COLO668 (cell line): ENCODE measurements around the gene DPEP1.
A peak's percentile ranks its signal among the peaks of the same experiment; 100 is the strongest.
"Not testable (repeated sequence)": the region's sequence is repeated elsewhere in the genome, so short reads cannot be mapped to it uniquely, and the experiment has no call there.

Source experiments
- DNase-seq: peaks from one replicate; lab custom pipeline; 2025; ENCODE audit not compliant: unreplicated experiment; lab: John Stamatoyannopoulos, UW

DPEP1 gene

DNA sequence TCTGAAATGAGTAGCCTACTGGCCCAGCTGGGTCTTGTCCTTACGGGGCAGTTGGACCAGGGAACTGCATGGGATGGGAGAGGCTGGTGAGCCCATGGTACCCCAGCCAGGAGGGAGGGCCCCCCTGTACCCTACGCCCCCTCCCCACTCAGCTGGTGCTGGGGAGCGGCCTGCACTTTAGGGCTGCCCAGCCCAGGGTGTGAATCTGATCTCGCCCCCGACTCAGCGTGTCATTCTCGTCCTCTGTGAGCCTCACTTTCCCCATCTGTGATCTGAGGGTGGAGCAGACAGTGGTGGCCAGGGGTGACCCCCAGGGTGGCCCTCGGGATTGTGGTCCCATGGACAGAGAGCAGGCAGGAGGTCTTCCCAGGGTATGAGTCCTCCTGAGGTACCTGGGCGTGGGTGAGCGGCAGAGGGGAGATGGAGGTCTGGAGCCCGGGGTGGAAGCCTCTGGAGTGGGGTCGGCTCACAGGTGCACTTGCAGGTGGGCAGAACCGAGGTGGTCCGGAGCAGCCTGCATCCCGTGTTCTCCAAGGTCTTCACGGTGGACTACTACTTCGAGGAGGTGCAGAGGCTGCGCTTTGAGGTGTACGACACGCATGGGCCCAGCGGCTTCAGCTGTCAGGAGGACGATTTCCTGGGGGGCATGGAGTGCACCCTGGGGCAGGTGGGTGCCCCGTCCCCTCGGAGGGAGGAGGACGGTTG, 36.2 kb upstream of the DPEP1 start:
- DNase-seq: no peak

DNA sequence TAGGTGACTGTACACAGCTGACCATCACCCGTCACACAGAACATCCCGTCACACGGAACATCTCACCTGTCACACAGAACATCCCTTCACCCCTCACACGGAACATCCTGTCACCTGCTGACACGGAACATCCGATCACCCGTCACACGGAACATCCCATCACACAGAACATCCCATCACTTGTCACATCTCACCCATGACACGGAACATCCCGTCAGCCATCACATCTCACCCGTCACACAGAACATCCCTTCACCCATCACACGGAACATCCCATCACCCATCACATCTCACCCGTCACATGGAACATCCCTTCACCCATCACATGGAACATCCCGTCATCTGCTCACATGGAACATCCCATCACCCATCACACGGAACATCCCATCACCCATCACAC, 34.1 kb upstream of the DPEP1 start:
- DNase-seq: no peak

DNA sequence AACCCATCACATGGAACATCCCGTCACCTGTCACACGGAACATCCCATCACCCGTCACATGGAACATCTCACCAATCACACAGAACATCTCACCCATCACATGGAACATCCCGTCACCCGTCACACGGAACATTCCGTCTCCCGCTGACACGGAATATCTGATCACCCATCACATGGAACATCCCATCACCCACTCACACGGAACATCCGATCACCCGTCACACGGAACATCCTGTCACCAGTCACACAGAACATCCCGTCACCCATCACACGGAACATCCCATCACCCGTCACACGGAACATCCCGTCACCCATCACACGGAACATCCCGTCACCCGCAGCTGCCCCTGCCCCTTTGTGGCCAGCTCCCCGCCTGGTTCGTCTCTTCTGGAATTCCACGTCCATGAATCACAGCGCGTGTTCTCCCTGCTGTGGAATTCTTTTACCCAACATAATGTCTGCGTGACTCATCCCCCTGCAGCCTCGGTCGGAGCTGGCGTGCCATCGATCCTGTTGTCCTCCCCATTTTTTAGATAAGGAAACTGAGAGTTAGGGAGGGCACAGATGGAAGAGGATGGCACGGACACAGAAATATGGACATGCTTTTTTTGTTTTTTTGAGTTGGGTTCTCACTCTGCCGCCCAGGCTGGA, 32.3 kb upstream of the DPEP1 start:
- DNase-seq: no peak

DNA sequence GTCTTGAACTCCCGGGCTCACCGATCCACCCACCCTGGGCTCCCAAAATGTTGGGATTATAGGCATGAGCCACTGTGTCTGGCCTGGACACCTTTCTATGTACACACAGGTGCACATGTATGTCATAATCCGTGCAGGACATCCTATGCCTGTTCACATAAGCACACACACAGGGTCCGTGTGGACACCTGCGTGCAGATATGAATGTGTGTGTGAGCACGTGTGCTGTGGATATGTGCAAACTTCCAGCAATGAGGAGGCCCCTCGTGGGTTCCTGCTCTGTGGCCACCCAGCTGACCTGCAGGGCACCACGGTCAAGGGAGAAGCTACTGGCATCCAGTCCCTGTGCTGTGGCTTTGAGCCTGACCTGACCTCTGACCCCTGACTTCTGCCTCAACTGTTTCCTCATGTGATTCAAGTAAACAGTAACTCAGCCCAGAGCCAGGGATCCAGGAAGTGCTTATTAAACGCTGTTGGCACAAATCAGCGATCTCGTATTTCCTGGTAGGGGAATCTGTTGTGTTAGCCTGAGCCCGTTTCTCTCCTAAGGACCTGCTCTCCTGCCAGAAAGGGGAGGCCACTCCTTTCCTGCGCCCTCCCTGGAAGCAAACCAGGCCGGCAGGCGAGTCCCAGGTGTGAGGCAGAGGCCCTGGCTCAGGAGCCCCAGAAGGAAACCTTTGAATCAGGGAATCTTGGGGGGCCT, 31.4 kb upstream of the DPEP1 start:
- peak; percentile 36 for DNase-seq

DNA sequence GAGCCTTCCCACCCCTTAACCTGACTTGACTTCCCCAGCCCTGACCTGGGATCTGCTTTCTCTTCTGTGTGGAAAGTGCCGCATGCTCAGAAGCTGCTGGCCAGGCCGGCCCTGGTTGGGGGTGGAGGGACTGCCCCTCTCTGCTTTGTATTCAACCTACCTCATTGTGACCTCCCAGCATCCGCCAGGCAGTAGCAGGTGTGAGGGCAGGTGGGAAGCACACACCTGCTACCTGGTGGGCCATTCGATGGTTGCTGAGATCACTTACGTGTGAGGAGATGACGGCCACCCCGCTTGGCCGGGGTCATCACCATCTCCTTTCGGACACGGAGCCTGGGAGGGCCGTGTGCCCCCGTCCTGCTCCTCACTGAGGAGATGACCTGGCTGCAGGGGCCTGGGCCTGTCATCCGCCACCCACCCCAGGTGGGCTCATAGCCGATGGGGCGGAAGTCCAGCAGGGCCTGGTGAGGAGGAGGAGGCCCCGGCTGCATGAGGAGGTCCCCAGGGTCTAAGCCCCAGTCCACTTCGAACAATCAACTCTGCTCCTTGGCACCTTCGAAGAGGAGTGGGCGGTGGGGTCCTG, 30.7 kb upstream of the DPEP1 start:
- peak; percentile 61 for DNase-seq

DNA sequence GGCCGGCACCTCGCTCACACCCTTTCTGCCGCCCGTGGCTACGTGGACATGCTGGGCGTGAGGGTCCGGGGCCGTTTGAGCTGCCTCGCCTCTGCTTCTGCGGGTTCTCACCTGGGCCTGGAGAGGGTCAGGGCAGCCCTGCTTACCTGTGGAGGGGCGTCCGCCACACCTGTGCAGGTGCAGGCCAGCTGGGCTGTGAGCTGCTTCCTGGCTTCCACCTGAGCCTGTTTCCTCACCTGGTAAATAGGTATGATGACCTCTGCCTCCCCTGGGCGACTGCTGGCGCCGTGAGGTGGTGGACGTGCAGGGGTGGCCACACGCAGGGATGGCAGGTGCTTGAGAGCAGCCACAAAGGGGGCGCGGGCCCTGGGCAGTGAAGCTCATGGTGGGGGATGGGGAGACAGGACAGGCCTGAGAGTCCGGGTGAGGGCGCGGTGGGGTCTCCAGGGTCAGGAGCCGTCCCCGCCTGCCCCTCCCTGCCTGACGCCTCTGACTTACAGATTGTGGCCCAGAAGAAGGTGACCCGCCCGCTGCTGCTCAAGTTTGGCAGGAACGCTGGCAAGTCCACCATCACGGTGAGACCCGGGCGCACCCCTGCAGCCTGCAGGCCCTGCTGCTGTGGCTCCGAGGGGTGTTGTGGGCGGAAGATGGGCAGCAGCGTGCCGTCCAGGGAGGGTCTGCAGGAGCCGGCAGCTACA, 30.1 kb upstream of the DPEP1 start:
- DNase-seq: peak; percentile 31

DNA sequence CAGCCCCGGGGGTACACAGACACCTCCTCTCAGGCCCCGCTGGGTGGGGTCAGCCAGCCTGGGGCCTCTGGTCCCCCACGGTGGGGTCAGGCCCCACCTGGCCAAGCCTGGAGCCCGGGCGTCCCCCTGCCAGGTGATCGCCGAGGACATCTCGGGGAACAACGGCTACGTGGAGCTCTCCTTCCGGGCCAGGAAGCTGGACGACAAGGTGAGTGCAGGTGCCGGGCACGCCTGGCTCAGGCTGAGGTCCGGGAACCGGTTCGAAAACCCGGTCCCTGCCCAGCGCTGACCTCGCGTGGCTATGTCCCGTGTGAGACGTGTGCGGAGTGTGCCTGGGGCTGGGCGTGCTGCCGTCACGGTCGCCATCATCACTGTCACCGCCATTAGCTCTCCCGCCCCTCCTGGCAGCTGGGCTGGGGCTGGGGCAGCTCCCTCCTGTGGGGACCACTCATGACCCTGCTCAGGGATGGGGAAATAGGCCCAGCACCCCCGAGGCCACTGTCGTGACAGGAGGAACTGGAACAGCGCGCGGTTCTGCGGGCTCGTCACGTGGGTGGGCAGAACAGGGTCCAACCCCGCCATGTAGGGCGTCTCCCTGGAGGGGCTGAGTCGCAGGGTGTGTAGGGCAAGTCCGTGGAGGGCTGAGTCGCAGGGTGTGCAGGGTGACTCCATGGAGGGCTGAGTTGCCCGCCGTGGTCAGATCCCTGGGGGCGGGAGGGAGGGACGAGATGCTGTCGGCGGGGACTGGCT, 29.4 kb upstream of the DPEP1 start:
- DNase-seq: no peak

DNA sequence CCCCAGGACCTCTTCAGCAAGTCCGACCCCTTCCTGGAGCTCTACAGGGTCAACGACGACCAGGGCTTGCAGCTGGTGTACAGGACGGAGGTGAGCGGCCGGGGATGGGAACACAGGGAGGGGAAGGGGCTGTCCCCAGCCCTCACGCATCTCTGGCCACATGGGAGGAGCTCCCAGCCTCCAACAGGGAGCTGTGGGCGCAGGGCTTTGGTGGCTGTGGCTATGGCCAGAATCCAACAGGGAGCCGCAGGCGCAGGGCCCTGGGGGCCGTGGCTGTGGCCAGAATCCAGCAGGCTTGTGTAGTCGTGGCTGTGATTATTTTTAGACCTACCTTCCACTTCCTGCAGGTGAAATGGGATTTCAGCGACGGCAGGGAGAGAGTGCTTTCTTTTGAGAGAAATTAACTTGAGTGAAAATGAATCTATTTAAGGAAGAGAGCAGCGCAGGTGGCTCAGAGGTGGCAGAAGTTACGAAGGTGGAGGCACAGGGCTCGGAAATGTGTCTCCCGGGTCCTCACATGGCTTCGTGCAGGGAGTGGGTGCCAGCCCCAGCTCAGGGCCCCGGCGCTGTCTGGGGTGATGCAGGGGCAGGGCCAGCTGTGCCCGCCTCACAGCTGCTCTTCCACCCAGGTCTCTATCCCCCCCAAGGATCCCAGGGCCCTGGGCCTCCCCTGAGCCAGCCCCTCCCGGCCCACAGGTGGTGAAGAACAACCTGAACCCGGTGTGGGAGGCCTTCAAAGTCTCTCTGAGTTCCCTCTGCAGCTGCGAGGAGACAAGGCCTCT, 28.5 kb upstream of the DPEP1 start:
- DNase-seq: peak; percentile 26

DNA sequence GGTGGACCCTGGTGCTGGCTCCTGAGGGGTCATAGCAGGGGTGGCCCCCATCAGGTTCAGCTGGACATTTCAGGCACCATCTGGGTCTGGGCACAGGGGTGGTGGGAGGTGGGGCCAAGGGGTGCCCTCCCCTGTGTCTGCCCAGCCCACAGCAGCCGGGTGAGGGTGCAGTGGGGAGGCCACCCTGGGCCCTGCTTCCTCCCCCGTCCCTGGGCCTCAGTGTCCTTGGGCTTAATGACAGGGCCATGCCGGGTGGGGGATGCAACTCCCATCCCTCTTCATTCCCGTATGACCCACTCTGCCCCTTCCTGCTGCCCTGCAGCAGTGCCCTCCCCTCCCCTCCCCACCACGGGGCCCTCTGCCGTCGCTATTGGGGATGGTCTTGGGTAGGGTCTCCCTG, 27.2 kb upstream of the DPEP1 start:
- no peak for DNase-seq

DNA sequence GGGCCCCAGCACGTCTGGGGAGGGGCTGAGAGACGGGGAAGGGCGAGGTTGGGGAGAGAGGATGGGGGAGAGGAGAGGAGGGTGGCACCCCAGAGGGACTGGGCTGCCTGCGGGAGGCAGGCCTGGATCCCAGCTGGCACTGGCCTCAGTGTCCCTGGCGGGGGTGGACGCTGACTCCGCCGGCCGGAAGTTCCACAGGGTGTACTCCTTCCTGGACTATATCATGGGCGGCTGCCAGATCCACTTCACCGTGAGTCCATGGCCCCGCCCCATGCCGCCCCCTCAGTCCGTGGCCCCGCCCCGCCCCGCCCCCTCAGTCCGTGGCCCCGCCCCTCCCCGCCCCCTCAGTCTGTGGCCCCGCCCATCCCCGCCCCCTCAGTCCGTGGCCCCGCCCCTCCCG, 26.6 kb upstream of the DPEP1 start:
- peak; percentile 19 for DNase-seq

DNA sequence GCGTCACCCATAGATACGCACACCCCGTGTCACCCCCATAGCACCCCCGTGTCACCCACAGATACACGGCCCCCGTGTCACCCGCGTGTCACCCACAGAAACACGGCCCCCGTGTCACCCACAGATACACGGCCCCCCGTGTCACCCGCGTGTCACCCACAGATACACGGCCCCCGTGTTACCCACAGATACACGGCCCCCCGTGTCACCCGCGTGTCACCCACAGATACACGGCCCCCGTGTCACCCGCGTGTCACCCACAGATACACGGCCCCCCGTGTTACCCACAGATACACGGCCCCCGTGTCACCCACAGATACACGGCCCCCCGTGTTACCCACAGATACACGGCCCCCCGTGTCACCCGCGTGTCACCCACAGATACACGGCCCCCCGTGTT, 25.8 kb upstream of the DPEP1 start:
- not testable (repeated sequence) for DNase-seq

DNA sequence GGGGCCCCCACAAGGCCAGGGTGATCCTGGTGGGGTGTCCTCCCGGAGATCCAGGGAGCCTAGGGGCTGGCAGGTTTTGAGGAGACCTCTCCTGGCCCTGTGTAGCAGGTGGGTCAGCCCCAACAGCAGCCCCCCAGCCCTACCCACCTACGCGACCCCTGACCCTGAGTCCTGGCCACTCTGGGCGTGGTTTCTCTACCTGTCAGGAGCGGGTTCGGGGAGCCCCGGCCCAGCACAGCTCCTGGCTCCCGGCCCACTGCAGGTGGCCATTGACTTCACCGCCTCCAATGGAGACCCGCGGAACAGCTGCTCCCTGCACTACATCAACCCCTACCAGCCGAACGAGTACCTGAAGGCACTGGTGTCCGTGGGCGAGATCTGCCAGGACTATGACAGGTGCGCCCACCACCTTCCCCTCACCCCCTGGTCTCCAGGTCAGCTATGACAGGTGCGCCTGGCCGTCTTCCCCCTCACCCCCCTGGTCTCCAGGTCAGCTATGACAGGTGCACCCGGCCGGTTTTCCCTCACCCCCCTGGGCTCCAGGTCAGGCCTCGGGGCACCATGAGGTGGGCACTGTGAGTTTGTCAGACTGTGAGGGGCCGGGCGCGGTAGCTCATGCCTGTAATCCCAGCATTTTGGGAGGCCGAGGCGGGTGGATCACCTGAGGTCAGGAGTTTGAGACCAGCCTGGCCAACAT, 24.9 kb upstream of the DPEP1 start:
- DNase-seq: peak; percentile 24

DNA sequence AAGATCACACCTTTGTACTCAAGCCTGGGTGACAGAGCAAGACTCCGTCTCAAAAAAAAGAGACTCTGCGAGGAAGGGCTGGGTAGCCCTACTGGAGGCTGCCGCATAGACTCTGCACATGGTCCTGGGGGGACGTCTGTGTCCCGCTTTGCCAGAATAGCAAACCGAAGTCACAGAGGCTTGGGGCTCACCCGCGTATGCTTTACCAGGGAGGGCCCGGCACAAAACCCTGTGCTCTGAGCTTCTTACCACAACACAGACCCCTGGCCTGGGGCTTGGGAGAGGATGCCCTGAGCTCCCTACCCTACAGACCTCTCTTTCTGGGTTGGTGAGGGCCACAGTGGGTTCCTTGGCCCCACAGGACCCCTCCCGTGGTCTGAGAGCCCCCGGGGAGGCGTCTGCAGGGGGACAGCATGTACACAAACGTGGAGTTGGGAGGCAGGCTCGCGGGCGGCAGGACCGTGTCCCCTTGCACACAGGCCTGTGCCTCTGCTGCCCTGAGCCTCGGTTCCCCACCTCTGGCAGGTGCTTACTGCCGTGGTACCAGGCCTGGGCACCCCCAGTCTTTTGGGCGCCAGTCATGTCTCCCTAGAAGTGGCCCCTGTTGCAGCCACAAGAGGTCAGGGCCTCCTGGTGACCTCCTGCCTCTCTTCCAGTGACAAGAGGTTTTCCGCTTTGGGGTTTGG, 24.1 kb upstream of the DPEP1 start:
- no peak for DNase-seq

DNA sequence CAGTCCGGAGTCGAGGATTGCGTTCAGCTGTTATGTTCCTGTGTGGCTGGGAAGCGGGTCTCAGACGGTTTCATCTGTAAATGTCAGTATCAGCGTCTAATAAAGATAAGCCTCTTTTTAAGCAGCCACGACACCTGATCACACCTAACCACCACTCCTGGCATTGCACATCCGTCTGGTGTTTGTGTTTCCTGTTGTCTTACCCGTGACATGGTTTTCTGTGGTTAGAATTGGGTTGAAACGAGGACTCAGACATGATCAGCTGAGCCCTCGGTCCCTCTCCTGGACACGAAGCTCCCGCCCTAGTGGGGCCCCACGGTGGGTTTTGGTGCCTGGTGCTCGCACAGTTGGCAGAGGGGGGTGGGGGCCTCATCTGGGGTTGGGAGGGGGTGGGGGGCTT, 19.6 kb upstream of the DPEP1 start:
- DNase-seq: no peak

DNA sequence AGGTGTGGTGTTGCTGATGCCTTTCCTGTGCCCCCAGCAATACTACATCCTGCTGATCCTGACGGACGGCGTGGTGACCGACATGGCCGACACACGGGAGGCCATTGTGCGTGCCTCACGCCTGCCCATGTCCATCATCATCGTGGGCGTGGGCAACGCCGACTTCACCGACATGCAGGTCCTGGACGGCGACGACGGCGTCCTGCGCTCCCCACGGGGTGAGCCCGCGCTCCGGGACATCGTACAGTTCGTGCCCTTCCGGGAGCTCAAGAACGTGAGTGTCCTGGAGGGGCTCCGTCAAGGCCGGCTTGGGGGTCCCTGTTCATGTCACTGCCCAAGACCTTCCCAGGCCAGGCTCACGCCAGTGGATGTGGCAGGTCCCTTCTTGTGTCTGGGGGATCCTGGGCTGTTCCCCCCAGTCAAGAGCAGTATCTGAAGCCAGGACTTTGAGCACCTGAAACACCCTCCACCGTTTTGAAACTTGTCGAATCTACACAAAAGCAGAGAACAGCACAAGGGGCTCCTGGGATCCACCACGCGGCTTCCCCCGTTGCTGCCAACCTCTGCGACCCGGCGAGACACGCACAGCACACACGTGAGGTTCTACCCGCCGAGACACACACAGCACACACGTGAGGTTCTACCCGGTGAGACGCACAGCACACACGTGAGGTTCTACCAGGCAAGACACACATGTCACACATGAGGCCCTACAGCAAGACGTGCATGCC, 17.9 kb upstream of the DPEP1 start:
- DNase-seq: no peak

DNA sequence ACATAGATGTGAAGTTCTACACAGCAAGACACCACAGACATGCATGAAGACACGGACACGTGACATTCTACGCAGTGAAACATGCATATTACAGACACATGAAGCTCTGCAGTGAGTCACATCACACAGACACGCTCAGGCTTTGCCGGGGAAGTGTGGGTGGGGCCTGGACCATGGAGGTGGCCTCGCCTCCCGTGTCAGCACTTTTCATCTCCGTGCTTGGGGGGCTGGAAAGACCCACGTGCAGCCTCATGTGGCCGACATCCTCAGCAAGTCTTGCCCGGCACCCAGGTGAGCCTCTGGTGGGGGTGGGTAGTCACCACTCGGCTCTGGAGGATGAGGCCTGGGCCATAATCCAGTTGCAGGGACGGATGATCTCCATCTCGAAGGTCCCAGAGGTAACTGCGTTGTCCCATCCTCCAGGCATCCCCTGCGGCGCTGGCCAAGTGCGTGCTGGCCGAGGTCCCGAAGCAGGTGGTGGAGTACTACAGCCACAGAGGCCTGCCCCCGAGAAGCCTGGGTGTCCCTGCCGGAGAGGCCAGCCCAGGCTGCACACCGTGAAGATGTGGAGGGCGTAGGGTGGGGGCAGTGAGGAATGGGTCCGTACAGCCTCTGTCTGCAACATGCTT, 17.3 kb upstream of the DPEP1 start:
- DNase-seq: no peak

DNA sequence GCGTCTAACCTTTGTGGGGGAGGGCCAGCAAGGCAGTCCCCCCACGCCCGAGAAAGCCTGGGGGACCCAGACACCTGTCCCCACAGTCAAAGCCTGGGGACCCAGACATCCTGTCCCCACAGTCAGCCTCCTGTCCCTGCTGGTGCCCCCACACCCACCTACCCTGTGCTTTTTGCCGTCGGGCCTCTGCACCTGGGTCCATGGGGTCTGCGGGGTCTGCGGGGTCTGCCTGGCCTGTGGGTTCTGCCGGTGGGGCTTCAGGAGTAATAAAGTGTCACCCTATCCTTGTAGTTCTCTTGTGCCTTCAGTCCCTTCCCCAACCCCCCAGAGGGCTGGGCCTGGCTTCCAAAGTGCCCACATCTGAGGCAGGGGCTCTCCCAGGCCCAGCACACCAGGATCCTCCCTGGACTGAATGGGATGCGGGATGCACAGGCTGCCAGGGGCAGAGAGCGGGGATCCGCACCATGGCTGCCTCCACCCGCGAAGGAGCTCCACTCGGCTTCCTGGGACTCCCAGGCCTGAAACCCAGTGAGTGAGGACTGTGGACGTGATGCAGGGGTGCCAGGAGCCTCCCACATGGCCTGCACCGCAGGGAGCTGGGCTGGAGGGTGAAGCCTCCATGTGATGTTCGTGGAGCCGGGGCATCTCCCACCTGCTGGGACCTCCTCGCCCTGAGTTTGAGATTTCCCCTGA, 16.3 kb upstream of the DPEP1 start:
- no peak for DNase-seq
